ENCODE data around the gene MAST4. TPM values are rescaled to one million over a fixed set of nuclear protein-coding genes. Genes with fewer than 3 reads are reported as not detected.

The MAST4 gene
- polyA plus RNA-seq, 1 donor (not counting 4 experiments of a cell fraction or from before 2014, with no cell fraction given): 19.8 TPM

DNA sequence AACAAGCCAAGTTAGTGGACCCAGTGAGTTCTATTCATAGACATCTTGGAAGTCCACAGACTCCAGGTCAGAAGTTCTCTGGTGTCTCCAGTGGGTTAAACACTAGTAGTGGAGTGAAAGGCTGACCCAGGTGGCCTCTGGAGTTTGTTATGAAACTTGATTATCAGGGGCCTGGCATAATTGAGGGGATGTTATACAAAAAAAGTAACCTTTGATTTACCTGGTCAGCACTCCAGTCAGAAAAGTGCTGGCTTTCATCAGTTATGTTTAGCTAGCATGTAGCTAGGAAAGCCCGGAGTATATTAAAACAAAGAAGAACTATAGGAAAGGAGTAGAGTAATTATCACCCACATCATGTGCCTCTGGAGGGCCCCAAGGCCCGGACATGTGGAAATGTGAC, 429.3 kb downstream of the MAST4 start:
- peaks cover 81% of the 10 kb centered on the region for H3K79me2 ChIP-seq (ENCODE audit: control insufficient read depth, insufficient read depth, low read length)
- H3K4me3 ChIP-seq (ENCODE audit: control insufficient read depth in 2 of 3, extremely low read depth in 1 of 3, insufficient read depth in 2 of 3, low read depth in 1 of 3, low read length in 3 of 3): no peak overlapping the region
- dilution Hi-C loops (cut with MboI; ENCODE audit: extremely low pct_ligation_motif_present, low sequenced_read_pairs): no loop called here
- H3K27me3 ChIP-seq (ENCODE audit: control insufficient read depth, extremely low read depth, insufficient read depth, low read length): no peaks in the 10 kb centered on the region
- H3K9me3 ChIP-seq (ENCODE audit: control insufficient read depth, low read depth, low read length): no peaks in the 10 kb centered on the region
- TF ChIP-seq, protein P1, sequence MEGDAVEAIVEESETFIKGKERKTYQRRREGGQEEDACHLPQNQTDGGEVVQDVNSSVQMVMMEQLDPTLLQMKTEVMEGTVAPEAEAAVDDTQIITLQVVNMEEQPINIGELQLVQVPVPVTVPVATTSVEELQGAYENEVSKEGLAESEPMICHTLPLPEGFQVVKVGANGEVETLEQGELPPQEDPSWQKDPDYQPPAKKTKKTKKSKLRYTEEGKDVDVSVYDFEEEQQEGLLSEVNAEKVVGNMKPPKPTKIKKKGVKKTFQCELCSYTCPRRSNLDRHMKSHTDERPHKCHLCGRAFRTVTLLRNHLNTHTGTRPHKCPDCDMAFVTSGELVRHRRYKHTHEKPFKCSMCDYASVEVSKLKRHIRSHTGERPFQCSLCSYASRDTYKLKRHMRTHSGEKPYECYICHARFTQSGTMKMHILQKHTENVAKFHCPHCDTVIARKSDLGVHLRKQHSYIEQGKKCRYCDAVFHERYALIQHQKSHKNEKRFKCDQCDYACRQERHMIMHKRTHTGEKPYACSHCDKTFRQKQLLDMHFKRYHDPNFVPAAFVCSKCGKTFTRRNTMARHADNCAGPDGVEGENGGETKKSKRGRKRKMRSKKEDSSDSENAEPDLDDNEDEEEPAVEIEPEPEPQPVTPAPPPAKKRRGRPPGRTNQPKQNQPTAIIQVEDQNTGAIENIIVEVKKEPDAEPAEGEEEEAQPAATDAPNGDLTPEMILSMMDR (optimal IDR thresholded peaks at IDR 0.05 in 1 of 3, IDR thresholded peaks at IDR 0.05 in 1 of 3, conservative IDR thresholded peaks at IDR 0.05 in 1 of 3; ENCODE audit: extremely low read depth in 1 of 3, insufficient read depth in 2 of 3, low read length in 3 of 3): no peak
- no peak for TF ChIP-seq EZH2 (IDR thresholded peaks at IDR 0.05; ENCODE audit: low read length)
- no peak for FAIRE-seq
- no peak overlapping the region for H3K27ac ChIP-seq (ENCODE audit: control insufficient read depth, insufficient read depth, low read length)
- H3K9me1 ChIP-seq (ENCODE audit: control insufficient read depth, extremely low read depth, insufficient read depth, low read length): no peaks in the 10 kb centered on the region
- H3K4me1 ChIP-seq (ENCODE audit: control insufficient read depth, extremely low read depth, insufficient read depth, low read length): peaks cover 31% of the 10 kb centered on the region
- H3K36me3 ChIP-seq (ENCODE audit: control insufficient read depth in 2 of 2, extremely low read depth in 1 of 2, insufficient read depth in 2 of 2, low read length in 2 of 2): peaks cover 0 to 11% of the 10 kb centered on the region in 2 experiments
- no peaks in the 10 kb centered on the region for H4K20me1 ChIP-seq (ENCODE audit: control insufficient read depth, extremely low read depth, insufficient read depth, low read length)
- DNase-seq (ENCODE audit: low read depth, low spot score): no peak
- H3K4me2 ChIP-seq (ENCODE audit: control insufficient read depth, extremely low read depth, insufficient read depth, low read depth, low read length): no peak overlapping the region
- no peak overlapping the region for H2AFZ ChIP-seq (ENCODE audit: control insufficient read depth, low read length)
- no peak overlapping the region for H3K9ac ChIP-seq (ENCODE audit: control insufficient read depth, extremely low read depth, insufficient read depth, low read length)

DNA sequence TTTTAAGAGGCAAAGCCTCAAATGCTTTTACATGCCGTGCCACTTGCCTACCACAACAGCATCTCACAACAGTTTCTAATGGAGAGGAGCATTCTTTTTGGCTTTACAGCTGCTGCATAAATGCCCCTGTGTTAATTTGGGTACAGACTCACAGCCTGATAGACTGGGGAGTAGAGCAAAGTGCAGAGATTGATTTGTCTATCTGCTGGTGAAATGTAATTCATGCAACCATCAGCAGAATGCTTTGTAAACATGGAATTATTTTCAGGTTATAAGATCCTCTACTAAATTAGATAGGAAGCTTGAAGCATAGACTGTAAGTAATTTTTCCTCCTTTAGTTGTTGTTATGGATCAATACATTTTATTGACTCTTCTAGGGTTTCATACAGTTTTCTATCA, 430.1 kb downstream of the MAST4 start:
- no peaks in the 10 kb centered on the region for H3K27me3 ChIP-seq (ENCODE audit: control insufficient read depth, extremely low read depth, insufficient read depth, low read length)
- no peak for FAIRE-seq
- peaks cover 0 to 7% of the 10 kb centered on the region in 2 experiments for H3K36me3 ChIP-seq (ENCODE audit: control insufficient read depth in 2 of 2, extremely low read depth in 1 of 2, insufficient read depth in 2 of 2, low read length in 2 of 2)
- H3K4me1 ChIP-seq (ENCODE audit: control insufficient read depth, extremely low read depth, insufficient read depth, low read length): peaks cover 29% of the 10 kb centered on the region
- no peak overlapping the region for H3K4me3 ChIP-seq (ENCODE audit: control insufficient read depth in 2 of 3, extremely low read depth in 1 of 3, insufficient read depth in 2 of 3, low read depth in 1 of 3, low read length in 3 of 3)
- DNase-seq (ENCODE audit: low read depth, low spot score): no peak
- H2AFZ ChIP-seq (ENCODE audit: control insufficient read depth, low read length): no peak overlapping the region
- no peak overlapping the region for H3K4me2 ChIP-seq (ENCODE audit: control insufficient read depth, extremely low read depth, insufficient read depth, low read depth, low read length)
- no peaks in the 10 kb centered on the region for H3K9me3 ChIP-seq (ENCODE audit: control insufficient read depth, low read depth, low read length)
- H3K79me2 ChIP-seq (ENCODE audit: control insufficient read depth, insufficient read depth, low read length): peaks cover 85% of the 10 kb centered on the region
- TF ChIP-seq EZH2 (IDR thresholded peaks at IDR 0.05; ENCODE audit: low read length): no peak
- TF ChIP-seq, protein P1 (optimal IDR thresholded peaks at IDR 0.05 in 1 of 3, IDR thresholded peaks at IDR 0.05 in 1 of 3, conservative IDR thresholded peaks at IDR 0.05 in 1 of 3; ENCODE audit: extremely low read depth in 1 of 3, insufficient read depth in 2 of 3, low read length in 3 of 3): no peak
- H3K9ac ChIP-seq (ENCODE audit: control insufficient read depth, extremely low read depth, insufficient read depth, low read length): no peak overlapping the region
- dilution Hi-C loops (cut with MboI; ENCODE audit: extremely low pct_ligation_motif_present, low sequenced_read_pairs): no loop called here
- no peak overlapping the region for H3K27ac ChIP-seq (ENCODE audit: control insufficient read depth, insufficient read depth, low read length)
- H3K9me1 ChIP-seq (ENCODE audit: control insufficient read depth, extremely low read depth, insufficient read depth, low read length): no peaks in the 10 kb centered on the region
- no peaks in the 10 kb centered on the region for H4K20me1 ChIP-seq (ENCODE audit: control insufficient read depth, extremely low read depth, insufficient read depth, low read length)

All from keratinocyte (primary cell).